Dermis microvascular lymphatic vessel endothelial cell (primary cell): ENCODE results near the gene CPA3. TPM values are rescaled to one million over a fixed set of nuclear protein-coding genes. Genes with fewer than 3 reads are reported as not detected.

Experiments used
- DNase-seq, 2 donors: peaks; one replicate each; pipeline versions ENCODE4 v3.0.0 to v3.0.0-alpha.2; 2010; ENCODE audit warnings: low read depth in 2 of 2
- total RNA-seq: library from RNA; depleted of rRNA; stranded (reverse); fragments of >200 nt; gene quantifications from 2 replicates; pipeline ENCODE4 v1.2.1, GENCODE V29; 2014

The CPA3 gene
- total RNA-seq, 1 donor from 2014 or later = 0.51 TPM

GRCh38 chr3:148914936-148915690 lies 50.0 kb downstream of the CPA3 start:
- no peak for DNase-seq

DNA sequence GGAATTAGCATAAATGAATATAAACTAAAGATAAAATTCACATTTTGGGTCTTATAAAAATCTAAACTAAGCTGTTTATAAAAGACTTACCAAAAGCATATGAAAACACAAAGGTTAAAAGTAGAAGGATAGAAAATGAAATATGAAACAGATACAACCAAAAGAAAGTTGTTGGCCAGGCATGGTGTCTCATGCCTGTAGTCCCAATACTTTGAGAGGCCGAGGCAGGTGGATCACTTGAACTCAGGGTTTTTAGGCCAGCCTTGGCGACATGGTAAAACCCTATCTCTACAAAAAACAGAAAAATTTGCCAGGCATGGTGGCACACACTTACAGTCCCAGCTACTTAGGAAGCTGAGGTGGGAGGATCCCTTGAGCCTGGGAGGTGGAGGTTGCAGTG lies 51.0 kb downstream of the CPA3 start:
- no peak for DNase-seq

DNA sequence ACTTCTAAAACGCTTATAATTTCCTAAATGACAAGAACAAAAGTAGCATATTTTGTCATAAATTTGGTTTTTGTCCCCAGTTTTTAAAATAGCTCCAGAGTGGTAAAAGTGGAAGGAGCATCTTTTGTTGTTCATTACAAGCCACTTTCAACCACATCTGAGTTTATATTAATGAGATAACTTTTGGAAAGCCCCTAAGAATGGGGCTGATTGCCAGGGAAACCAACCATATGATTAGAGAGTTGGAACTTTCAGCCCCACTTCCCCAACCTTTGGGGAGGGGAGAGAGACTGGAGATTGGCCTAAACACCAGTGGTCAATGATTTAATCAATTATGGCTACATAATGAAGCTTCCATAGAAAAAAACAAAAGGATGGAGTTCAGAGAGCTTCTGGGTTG lies 57.4 kb downstream of the CPA3 start:
- DNase-seq = no peak

GRCh38 chr3:148923592-148923991 lies 58.5 kb downstream of the CPA3 start:
- no peak for DNase-seq

- no peak for DNase-seq
Measured at GRCh38 chr3:148924562-148924961, 59.5 kb downstream of the CPA3 start.

GRCh38 chr3:148925845-148926244 lies 60.7 kb downstream of the CPA3 start:
- no peak for DNase-seq

DNA sequence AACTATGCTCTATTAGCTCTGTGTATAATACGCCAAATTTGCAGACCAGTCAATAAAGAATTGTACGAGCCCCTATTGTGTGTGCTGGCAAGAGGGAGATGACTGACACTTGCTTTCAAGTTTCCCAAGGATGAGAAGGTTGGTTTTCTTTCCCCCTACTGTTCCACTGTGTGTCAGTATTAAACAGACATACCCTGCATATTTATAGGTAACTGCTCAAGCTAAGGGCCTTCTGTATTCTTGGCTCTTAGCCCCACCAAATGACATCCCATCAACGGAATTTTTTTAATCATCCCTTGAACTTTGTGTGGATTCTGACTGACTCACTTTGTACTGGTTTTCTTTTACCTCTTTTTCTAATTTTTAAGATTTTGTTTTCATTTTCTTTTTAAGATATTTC lies 65.7 kb downstream of the CPA3 start:
- DNase-seq = no peak

DNA sequence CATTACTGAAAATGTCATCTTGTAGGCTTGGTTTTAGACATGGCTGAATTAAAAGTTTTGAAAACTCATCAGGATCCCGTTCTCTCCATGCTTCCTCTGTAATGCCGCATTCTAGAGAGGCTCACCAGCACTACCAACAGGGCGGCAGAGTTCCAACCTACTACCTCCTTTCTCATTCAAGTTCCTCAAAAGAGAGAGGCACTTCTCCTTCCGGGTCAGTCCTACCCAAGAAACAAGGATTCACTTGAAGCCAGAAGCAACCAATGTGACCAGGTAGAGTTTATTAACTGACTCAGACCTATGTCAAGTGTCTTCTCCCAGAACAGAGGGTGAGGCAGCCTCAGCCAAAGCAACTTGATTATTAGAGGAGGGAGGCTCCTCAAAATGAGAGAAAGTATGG lies 66.5 kb downstream of the CPA3 start:
- DNase-seq = no peak

- no peak for DNase-seq
Measured at GRCh38 chr3:148932972-148933371, 67.9 kb downstream of the CPA3 start.

GRCh38 chr3:148937467-148938255 lies 72.6 kb downstream of the CPA3 start:
- no peak for DNase-seq

GRCh38 chr3:148938306-148938705 lies 73.2 kb downstream of the CPA3 start:
- DNase-seq = no peak

- no peak for DNase-seq
Measured at GRCh38 chr3:148938936-148939335, 73.8 kb downstream of the CPA3 start.

- DNase-seq = no peak
Measured at GRCh38 chr3:148940983-148941382, 75.9 kb downstream of the CPA3 start.

DNA sequence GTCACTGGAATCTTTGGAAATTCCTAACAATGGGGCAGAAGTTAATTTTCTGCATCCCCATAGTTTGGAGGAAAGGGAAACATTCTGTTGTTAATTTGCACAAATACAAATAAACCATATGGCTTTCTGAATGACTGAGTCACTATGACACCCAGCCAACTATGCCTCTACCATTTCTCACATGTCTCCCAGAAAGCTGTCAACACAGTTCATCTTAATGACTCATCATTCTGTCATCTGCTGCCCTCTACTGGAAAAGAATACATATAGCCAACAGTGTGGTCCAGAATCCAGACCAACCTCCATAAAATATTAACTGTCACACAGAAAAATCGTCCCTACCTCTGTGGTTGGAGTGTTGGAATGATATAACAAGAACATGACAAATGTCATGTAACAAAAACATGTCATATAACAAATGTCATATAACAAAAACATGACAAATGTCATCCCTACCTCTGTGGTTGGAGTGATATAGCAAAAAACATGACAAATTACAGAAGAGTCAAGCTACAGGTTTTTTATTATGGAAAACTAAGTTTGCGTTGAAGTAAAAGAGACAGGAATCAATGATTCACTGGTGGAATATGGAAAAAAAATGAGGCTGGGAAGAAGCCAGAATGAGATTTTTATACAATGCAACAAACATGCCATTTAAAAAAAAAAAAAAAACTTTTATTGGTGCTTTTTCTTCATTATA lies 78.6 kb downstream of the CPA3 start:
- DNase-seq = peak; percentile 72 to 90

DNA sequence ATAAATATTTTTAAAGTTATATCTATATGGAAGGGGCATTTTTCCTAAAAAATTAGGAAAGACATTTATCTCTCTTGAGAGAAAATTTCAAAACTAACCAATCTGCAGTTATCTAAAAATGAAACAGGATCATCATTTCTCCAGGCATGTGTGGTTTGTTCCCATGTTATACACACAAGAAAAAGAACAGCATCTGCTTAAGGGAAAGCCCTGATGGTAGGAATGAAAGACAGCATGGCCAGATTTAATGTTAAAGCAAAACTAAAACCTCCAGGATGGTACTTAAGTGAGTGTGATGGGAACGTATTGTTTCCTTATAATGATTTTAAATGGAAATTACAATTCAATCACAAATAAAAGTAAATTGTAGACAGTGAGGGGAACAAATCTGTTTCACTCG lies 80.0 kb downstream of the CPA3 start:
- no peak for DNase-seq

Other genes starting within 250 kb of the CPA3 start
- gene AGTR1, start 167.4 kb upstream of the CPA3 start, total RNA-seq = not detected in 2 replicates
- not detected in 2 replicates for gene CPB1, start 37.5 kb upstream of the CPA3 start, total RNA-seq
- gene GYG1, start 126.2 kb downstream of the CPA3 start, total RNA-seq = 37.4 and 40.5 TPM in 2 replicates
- gene HLTF, start 221.2 kb downstream of the CPA3 start, total RNA-seq = 14.2 and 15.6 TPM in 2 replicates